HL-60 (cell line): ENCODE results near the gene SNX3.

Experiments
- CTCF ChIP-seq: IDR thresholded peaks from one replicate; pipeline ENCODE4 v1.5.1; 2011; ENCODE audit warnings: low read length, control low read depth, inconsistent platforms; ENCODE audit not compliant: insufficient read depth
- GABPA ChIP-seq: IDR thresholded peaks from 2 replicates; pipeline ENCODE4 v1.6.1; 2012; ENCODE audit warnings: low read depth
- REST ChIP-seq: IDR thresholded peaks from 2 replicates; pipeline ENCODE4 v1.6.1; 2012; ENCODE audit warnings: low read depth; ENCODE audit not compliant: insufficient replicate concordance
- SPI1 ChIP-seq: IDR thresholded peaks from 2 replicates; pipeline ENCODE4 v1.6.1; 2012; ENCODE audit warnings: low read depth, mild to moderate bottlenecking, borderline replicate concordance

- TF ChIP-seq REST (no peak), CTCF (no peak), GABPA (no peak), SPI1 (no peak; the same call in 1 of the 2 replicates)
Observed at GRCh38 chr6:108254433-108255410, 6.1 kb downstream of the SNX3 start.
